H9 (cell line): ENCODE measurements around the gene MS4A7. TPM values are rescaled to one million over a fixed set of nuclear protein-coding genes. Genes with fewer than 3 reads are reported as not detected.

Experiments used
- DNase-seq: peaks from one replicate; pipeline ENCODE4 v3.0.0-alpha.2; 2017
- H2AFZ ChIP-seq: one replicate; pipeline ENCODE4 v1.6.1; 2013; ENCODE audit warnings: mild to moderate bottlenecking, low read length, control low read depth, moderate library complexity
- H2AK5ac ChIP-seq: 2 replicates; pipeline ENCODE4 v1.6.1; 2013; ENCODE audit warnings: low read length, control low read depth, mixed read lengths; ENCODE audit not compliant: insufficient read length
- H2BK120ac ChIP-seq: one replicate; pipeline ENCODE4 v1.6.1; 2013; ENCODE audit warnings: low read depth, mild to moderate bottlenecking, low read length, control low read depth, inconsistent platforms; ENCODE audit not compliant: poor library complexity, severe bottlenecking
- H2BK12ac ChIP-seq: 2 replicates; pipeline ENCODE4 v1.6.1; 2013; ENCODE audit warnings: low read length, control low read depth, mixed read lengths, low read depth; ENCODE audit not compliant: insufficient read length
- H2BK15ac ChIP-seq: 2 replicates; pipeline ENCODE4 v1.6.1; 2013; ENCODE audit warnings: low read depth, low read length, control low read depth
- H2BK20ac ChIP-seq: one replicate; pipeline ENCODE4 v1.6.1; 2013; ENCODE audit warnings: low read depth, mild to moderate bottlenecking, low read length, control low read depth, inconsistent platforms; ENCODE audit not compliant: poor library complexity, severe bottlenecking
- H2BK5ac ChIP-seq: 2 replicates; pipeline ENCODE4 v1.6.1; 2013; ENCODE audit warnings: low read length, control low read depth, mixed read lengths; ENCODE audit not compliant: insufficient read length
- H3K14ac ChIP-seq: 2 replicates; pipeline ENCODE4 v1.6.1; 2013; ENCODE audit warnings: low read length, control low read depth; ENCODE audit not compliant: insufficient read depth
- H3K18ac ChIP-seq: 2 replicates; pipeline ENCODE4 v1.6.1; 2013; ENCODE audit warnings: low read depth, mild to moderate bottlenecking, mixed read lengths, low read length, control low read depth; ENCODE audit not compliant: insufficient read length
- H3K23ac ChIP-seq: 2 replicates; pipeline ENCODE4 v1.6.1; 2013; ENCODE audit warnings: low read length, control low read depth, mixed read lengths, low read depth; ENCODE audit not compliant: insufficient read length
- H3K23me2 ChIP-seq: 2 replicates; pipeline ENCODE4 v1.6.1; 2013; ENCODE audit warnings: low read depth, mild to moderate bottlenecking, mixed read lengths, low read length, control low read depth; ENCODE audit not compliant: insufficient read length, poor library complexity, severe bottlenecking
- H3K27ac ChIP-seq: 2 replicates; pipeline ENCODE4 v1.5.1; 2013; ENCODE audit warnings: low read length, control low read depth, mixed read lengths, low read depth; ENCODE audit not compliant: insufficient read length
- H3K27me3 ChIP-seq: 2 replicates; pipeline ENCODE4 v1.6.1; 2013; ENCODE audit warnings: low read length, control low read depth, inconsistent platforms; ENCODE audit not compliant: insufficient read depth
- H3K4ac ChIP-seq: 2 replicates; pipeline ENCODE4 v1.6.1; 2013; ENCODE audit warnings: low read depth, mild to moderate bottlenecking, control low read depth, inconsistent platforms, low read length, moderate library complexity
- H3K4me1 ChIP-seq: 2 replicates; pipeline ENCODE4 v1.6.1; 2013; ENCODE audit warnings: low read length, control low read depth, inconsistent platforms; ENCODE audit not compliant: insufficient read depth
- H3K4me2 ChIP-seq: 2 replicates; pipeline ENCODE4 v1.6.1; 2013; ENCODE audit warnings: low read length, control low read depth, mixed read lengths; ENCODE audit not compliant: insufficient read length, insufficient read depth
- H3K56ac ChIP-seq: 2 replicates; pipeline ENCODE4 v1.6.1; 2013; ENCODE audit warnings: low read depth, mild to moderate bottlenecking, mixed read lengths, low read length, control low read depth; ENCODE audit not compliant: insufficient read length
- H3K79me1 ChIP-seq: 2 replicates; pipeline ENCODE4 v1.6.1; 2013; ENCODE audit warnings: low read depth, mild to moderate bottlenecking, moderate library complexity, low read length, control low read depth, inconsistent platforms; ENCODE audit not compliant: insufficient read depth, poor library complexity, severe bottlenecking
- H3K79me2 ChIP-seq: 2 replicates; pipeline ENCODE4 v1.6.1; 2013; ENCODE audit warnings: low read length, control low read depth, inconsistent platforms; ENCODE audit not compliant: insufficient read depth
- H3K9ac ChIP-seq: 2 replicates; pipeline ENCODE4 v1.6.1; 2013; ENCODE audit warnings: low read length, control low read depth, mixed read lengths; ENCODE audit not compliant: insufficient read length; ENCODE audit errors: extremely low read depth
- H3K9me3 ChIP-seq: one replicate; pipeline ENCODE4 v1.6.1; 2013; ENCODE audit warnings: low read depth, low read length, inconsistent platforms; ENCODE audit not compliant: control insufficient read depth
- H3T11ph ChIP-seq: one replicate; pipeline ENCODE4 v1.6.1; 2013; ENCODE audit warnings: mild to moderate bottlenecking, low read length, control low read depth, inconsistent platforms
- H4K20me1 ChIP-seq: one replicate; pipeline ENCODE4 v1.6.1; 2013; ENCODE audit not compliant: control insufficient read depth, insufficient read length, insufficient read depth
- H4K5ac ChIP-seq: 2 replicates; pipeline ENCODE4 v1.6.1; 2013; ENCODE audit warnings: low read depth, mild to moderate bottlenecking, mixed read lengths, low read length, control low read depth; ENCODE audit not compliant: insufficient read length
- H4K8ac ChIP-seq: replicated peaks from 2 replicates; pipeline ENCODE4 v1.6.1; 2013; ENCODE audit warnings: low read length, control low read depth, mixed read lengths, low read depth; ENCODE audit not compliant: insufficient read length
- H4K91ac ChIP-seq: 2 replicates; pipeline ENCODE4 v1.6.1; 2013; ENCODE audit warnings: low read depth, mild to moderate bottlenecking, moderate library complexity, mixed read lengths, low read length, control low read depth; ENCODE audit not compliant: insufficient read length
- H3K27ac Mint-ChIP-seq, 3 experiments: 2 replicates in 2 of 3; 3 replicates in 1 of 3; pipeline ENCODE4 v1.8.0; 2020 to 2021; ENCODE audit warnings: mixed read lengths in 3 of 3, mild to moderate bottlenecking in 1 of 3, moderate library complexity in 1 of 3
- H3K27me3 Mint-ChIP-seq: 2 replicates; pipeline ENCODE4 v1.8.0; 2021; ENCODE audit warnings: low read depth, mild to moderate bottlenecking, moderate library complexity, mixed read lengths
- H3K36me3 Mint-ChIP-seq, 3 experiments: 2 replicates in 2 of 3; 3 replicates in 1 of 3; pipeline ENCODE4 v1.8.0; 2020 to 2021; ENCODE audit warnings: low read depth in 3 of 3, mixed read lengths in 3 of 3; ENCODE audit not compliant: insufficient read depth in 1 of 3
- H3K4me1 Mint-ChIP-seq, 2 experiments: 2 replicates each; pipeline ENCODE4 v1.8.0; 2020; ENCODE audit warnings: mixed read lengths in 2 of 2
- H3K4me3 Mint-ChIP-seq, 2 experiments: 2 replicates in 1 of 2; 3 replicates in 1 of 2; pipeline ENCODE4 v1.8.0; 2020 to 2021; ENCODE audit warnings: mild to moderate bottlenecking in 2 of 2, mixed read lengths in 2 of 2, moderate library complexity in 1 of 2
- H3K9me3 Mint-ChIP-seq, 2 experiments: 2 replicates in 1 of 2; 3 replicates in 1 of 2; pipeline ENCODE4 v1.8.0; 2020; ENCODE audit warnings: mild to moderate bottlenecking in 2 of 2, mixed read lengths in 2 of 2, moderate library complexity in 1 of 2
- WGBS: extraction: QIAGEN DNeasy Blood & Tissue Kit; methylation state at CpG from one replicate; pipeline ENCODE4 v1.1.7; 2013; ENCODE audit warnings: missing lambda C conversion rate, low lambda C conversion rate, mixed read lengths; ENCODE audit not compliant: insufficient read length; ENCODE audit errors: extremely low coverage; 5-methylcytosine and 5-hydroxymethylcytosine counted together
- total RNA-seq: library from RNA; stranded (reverse); gene quantifications from 2 replicates; pipeline ENCODE4 v1.2.1, GENCODE V29; 2021
- TF ChIP-seq, protein P1 (sequence below): fragments of 200-600 bp; sonication (generic); conservative IDR thresholded peaks from 3 replicates; pipeline ENCODE4 v1.8.0; 2021; ENCODE audit warnings: antibody characterized with exemption, mild to moderate bottlenecking

The MS4A7 gene
- total RNA-seq, 1 experiment from 2014 or later: not detected

DNA sequence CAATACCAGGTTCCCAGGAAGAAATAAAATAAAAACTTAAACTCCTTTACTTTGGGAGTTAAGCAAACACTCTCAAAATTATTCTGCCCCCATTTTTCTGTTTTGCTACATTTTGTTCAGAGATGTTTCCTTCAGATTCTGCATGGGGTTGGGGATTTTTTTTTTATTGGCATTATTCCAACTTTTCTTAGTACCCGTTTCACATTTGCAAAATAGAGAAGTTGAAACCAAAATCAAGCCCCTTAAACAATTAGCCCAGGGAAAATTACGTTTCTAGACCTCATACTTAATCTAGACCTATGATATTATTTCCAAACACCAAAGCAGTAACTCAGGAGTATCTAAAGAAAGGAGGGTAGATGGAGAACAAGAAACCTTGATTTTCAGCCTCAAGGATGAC is 20.6 kb upstream of the MS4A7 start:
- H3K27ac Mint-ChIP-seq: no peak overlapping the region
- Histone ChIP-seq H4K8ac (no peak overlapping the region), H3K4me2 (no peak overlapping the region), H3K27me3 (no peaks in the 10 kb centered on the region), H3K79me1 (no peaks in the 10 kb centered on the region), H2BK15ac (no peak overlapping the region), H3K9ac (no peak overlapping the region), H3K9me3 (peaks cover 27% of the 10 kb centered on the region), H3K14ac (no peak overlapping the region), H2BK12ac (no peak overlapping the region), H3K18ac (no peak overlapping the region), H3K27ac (no peak overlapping the region), H2AK5ac (no peak overlapping the region), H3K23me2 (no peaks in the 10 kb centered on the region), H3K23ac (no peak overlapping the region), H3K79me2 (no peaks in the 10 kb centered on the region), H4K20me1 (no peaks in the 10 kb centered on the region), H2BK5ac (no peak overlapping the region), H3K56ac (no peak overlapping the region), H3T11ph (no peak overlapping the region), H2AFZ (no peak overlapping the region), H2BK20ac (no peak overlapping the region), H3K4ac (no peak overlapping the region), H4K91ac (no peak overlapping the region), H4K5ac (no peak overlapping the region), H3K4me1 (no peaks in the 10 kb centered on the region), H2BK120ac (no peak overlapping the region)
- no CpG with 5 or more reads among the region's 2 CpGs for WGBS
- H3K9me3 Mint-ChIP-seq: peaks cover 33 to 39% of the 10 kb centered on the region in 2 experiments
- no peak overlapping the region for H3K4me3 Mint-ChIP-seq
- H3K27me3 Mint-ChIP-seq: no peaks in the 10 kb centered on the region; the same call in 1 of the 2 replicates
- H3K36me3 Mint-ChIP-seq: peaks cover 13 to 42% (median 28%) of the 10 kb centered on the region in 3 experiments
- peaks cover 2 to 4% of the 10 kb centered on the region in 2 experiments; a peak in 2 of 4 replicates for H3K4me1 Mint-ChIP-seq
- TF ChIP-seq, protein P1, sequence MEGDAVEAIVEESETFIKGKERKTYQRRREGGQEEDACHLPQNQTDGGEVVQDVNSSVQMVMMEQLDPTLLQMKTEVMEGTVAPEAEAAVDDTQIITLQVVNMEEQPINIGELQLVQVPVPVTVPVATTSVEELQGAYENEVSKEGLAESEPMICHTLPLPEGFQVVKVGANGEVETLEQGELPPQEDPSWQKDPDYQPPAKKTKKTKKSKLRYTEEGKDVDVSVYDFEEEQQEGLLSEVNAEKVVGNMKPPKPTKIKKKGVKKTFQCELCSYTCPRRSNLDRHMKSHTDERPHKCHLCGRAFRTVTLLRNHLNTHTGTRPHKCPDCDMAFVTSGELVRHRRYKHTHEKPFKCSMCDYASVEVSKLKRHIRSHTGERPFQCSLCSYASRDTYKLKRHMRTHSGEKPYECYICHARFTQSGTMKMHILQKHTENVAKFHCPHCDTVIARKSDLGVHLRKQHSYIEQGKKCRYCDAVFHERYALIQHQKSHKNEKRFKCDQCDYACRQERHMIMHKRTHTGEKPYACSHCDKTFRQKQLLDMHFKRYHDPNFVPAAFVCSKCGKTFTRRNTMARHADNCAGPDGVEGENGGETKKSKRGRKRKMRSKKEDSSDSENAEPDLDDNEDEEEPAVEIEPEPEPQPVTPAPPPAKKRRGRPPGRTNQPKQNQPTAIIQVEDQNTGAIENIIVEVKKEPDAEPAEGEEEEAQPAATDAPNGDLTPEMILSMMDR: no peak
- DNase-seq: no peak
